GM12873 (cell line): Measurements from ENCODE around the gene CBFB.

ENCODE experiments used
- CTCF ChIP-seq: IDR thresholded peaks from 2 replicates; pipeline ENCODE4 v1.5.1; 2012; ENCODE audit warnings: low read depth, mild to moderate bottlenecking, moderate library complexity, low read length, control low read depth; ENCODE audit not compliant: insufficient read depth; ENCODE audit errors: missing control alignments

CBFB gene

GRCh38 chr16:67128417-67128816 lies 99.5 kb downstream of the CBFB start:
- no peak for TF ChIP-seq CTCF

GRCh38 chr16:67128887-67129286 lies 99.9 kb downstream of the CBFB start:
- TF ChIP-seq CTCF = no peak

GRCh38 chr16:67129422-67129821 lies 100.5 kb downstream of the CBFB start:
- TF ChIP-seq CTCF = no peak

- TF ChIP-seq CTCF = no peak
Measured at GRCh38 chr16:67137605-67138004, 108.7 kb downstream of the CBFB start.

- TF ChIP-seq CTCF = no peak
Measured at GRCh38 chr16:67141391-67141790, 112.4 kb downstream of the CBFB start.

- TF ChIP-seq CTCF = no peak
Measured at GRCh38 chr16:67142342-67142741, 113.4 kb downstream of the CBFB start.

GRCh38 chr16:67144943-67145342 lies 116.0 kb downstream of the CBFB start:
- TF ChIP-seq CTCF = no peak
